ENCODE results near the gene CRELD2.

CRELD2 gene

DNA sequence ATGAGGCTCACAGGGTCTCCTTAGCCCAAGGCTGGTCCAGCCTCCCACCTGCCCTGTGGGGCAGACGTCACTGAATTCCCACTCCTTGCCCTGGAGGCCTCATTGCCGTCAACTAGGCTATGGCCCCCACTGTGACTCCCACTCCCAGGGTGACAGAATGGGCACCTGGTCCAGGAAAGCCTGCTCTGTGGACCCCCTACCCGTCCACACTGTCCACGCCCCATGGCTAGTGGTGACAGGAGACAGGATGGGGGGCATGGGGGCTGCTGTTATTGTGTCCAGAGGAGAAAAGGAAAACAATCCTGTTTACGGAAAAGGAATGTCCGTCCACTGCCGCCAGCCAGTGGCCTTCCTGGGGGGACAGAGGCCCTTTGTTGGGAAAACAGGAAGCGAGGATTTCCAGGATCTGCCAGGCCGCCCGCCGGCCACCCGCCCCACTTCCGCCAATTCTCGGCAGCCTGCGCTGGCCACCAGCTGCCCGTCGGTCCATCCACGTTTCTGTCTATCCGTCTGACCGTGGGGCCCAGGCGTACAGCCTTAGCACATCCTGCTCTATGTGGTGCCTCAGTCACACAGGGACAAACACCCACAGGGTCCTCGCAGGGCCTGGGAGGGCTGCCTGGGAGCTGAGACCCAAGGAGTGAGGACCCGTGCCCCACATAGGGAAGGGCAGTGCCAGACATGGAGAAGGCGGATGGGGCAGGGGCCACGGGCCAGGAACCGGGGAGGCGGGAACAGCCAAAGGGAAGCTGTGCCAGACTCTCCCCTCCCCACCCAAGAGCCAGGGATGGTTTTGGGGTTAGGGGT lies 19.5 kb downstream of the CRELD2 start:
- H2AFZ ChIP-seq (ENCODE audit: low read depth, low read length), result no peak overlapping the region
- DNase-seq (no peak), ATAC-seq (ENCODE audit: insufficient read depth, low read depth) (no peak)
- no peaks in the 10 kb centered on the region for H3K27me3 ChIP-seq (ENCODE audit: insufficient read depth, low read length, poor library complexity)
- no peak overlapping the region for H3K4me2 ChIP-seq (ENCODE audit: insufficient read depth, low read length)
- no peak overlapping the region for H3K9ac ChIP-seq (ENCODE audit: low read depth, low read length)
- H3K9me3 ChIP-seq (ENCODE audit: insufficient read depth, low read length, severe bottlenecking), result peaks cover 6% of the 10 kb centered on the region
- no peak for TF ChIP-seq EZH2 (IDR thresholded peaks at IDR 0.05; ENCODE audit: borderline replicate concordance, low read depth, low read length, severe bottlenecking)
- TF ChIP-seq, protein P1, sequence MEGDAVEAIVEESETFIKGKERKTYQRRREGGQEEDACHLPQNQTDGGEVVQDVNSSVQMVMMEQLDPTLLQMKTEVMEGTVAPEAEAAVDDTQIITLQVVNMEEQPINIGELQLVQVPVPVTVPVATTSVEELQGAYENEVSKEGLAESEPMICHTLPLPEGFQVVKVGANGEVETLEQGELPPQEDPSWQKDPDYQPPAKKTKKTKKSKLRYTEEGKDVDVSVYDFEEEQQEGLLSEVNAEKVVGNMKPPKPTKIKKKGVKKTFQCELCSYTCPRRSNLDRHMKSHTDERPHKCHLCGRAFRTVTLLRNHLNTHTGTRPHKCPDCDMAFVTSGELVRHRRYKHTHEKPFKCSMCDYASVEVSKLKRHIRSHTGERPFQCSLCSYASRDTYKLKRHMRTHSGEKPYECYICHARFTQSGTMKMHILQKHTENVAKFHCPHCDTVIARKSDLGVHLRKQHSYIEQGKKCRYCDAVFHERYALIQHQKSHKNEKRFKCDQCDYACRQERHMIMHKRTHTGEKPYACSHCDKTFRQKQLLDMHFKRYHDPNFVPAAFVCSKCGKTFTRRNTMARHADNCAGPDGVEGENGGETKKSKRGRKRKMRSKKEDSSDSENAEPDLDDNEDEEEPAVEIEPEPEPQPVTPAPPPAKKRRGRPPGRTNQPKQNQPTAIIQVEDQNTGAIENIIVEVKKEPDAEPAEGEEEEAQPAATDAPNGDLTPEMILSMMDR (IDR thresholded peaks at IDR 0.05; ENCODE audit: borderline replicate concordance, extremely low read depth, low read length, poor library complexity, severe bottlenecking), result no peak
- H3K27ac ChIP-seq (ENCODE audit: low read length), result no peak overlapping the region
- no peaks in the 10 kb centered on the region for H3K36me3 ChIP-seq (ENCODE audit: insufficient read depth, low read length)
- H3K4me1 ChIP-seq (ENCODE audit: insufficient read depth, low read length), result peaks cover 16% of the 10 kb centered on the region
- H3K4me3 ChIP-seq (ENCODE audit: low read depth in 1 of 2, low read length in 2 of 2), result no peak overlapping the region
- H3K79me2 ChIP-seq (ENCODE audit: insufficient read depth, low read length), result no peaks in the 10 kb centered on the region
- H4K20me1 ChIP-seq (ENCODE audit: insufficient read depth, low read length), result peaks cover 4% of the 10 kb centered on the region; the same call in 1 of the 2 replicates

DNA sequence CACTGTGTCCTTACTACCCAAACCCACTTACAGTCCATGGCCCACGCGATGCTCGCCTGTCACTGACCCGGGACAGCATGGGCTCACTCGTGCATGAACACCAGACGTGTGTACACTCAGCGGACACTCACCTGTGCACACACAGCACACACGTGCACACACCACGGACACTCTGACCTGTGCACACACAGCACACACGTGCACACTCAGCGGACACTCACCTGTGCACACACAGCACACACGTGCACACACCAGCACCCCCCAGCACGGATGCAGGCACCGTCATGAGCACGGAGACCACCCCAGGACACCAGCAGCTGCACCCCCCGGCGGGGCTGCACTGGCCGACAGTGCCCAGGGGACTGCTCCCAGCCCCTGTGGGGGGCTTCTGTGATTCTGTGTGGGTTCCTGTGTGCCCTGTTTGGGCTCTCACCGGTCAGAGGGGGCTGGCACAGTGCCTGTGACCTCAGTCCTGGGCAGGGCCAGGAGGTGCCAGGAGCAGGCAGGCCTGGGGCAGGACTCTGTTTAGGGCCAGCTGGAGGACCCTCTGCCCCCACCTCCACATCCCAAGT lies 20.2 kb downstream of the CRELD2 start:
- no peaks in the 10 kb centered on the region for H3K27me3 ChIP-seq (ENCODE audit: insufficient read depth, low read length, poor library complexity)
- ATAC-seq (ENCODE audit: insufficient read depth, low read depth) (no peak), DNase-seq (no peak)
- peaks cover 16% of the 10 kb centered on the region for H3K4me1 ChIP-seq (ENCODE audit: insufficient read depth, low read length)
- no peak overlapping the region for H3K4me3 ChIP-seq (ENCODE audit: low read depth in 1 of 2, low read length in 2 of 2)
- no peaks in the 10 kb centered on the region for H3K36me3 ChIP-seq (ENCODE audit: insufficient read depth, low read length)
- no peak overlapping the region for H2AFZ ChIP-seq (ENCODE audit: low read depth, low read length)
- H3K4me2 ChIP-seq (ENCODE audit: insufficient read depth, low read length), result no peak overlapping the region
- H4K20me1 ChIP-seq (ENCODE audit: insufficient read depth, low read length), result 0 out of 2 replicates have a peak, but pooled peaks cover 4% of the 10 kb centered on the region
- H3K79me2 ChIP-seq (ENCODE audit: insufficient read depth, low read length), result no peaks in the 10 kb centered on the region
- TF ChIP-seq EZH2 (IDR thresholded peaks at IDR 0.05; ENCODE audit: borderline replicate concordance, low read depth, low read length, severe bottlenecking), result no peak
- TF ChIP-seq, protein P1 (IDR thresholded peaks at IDR 0.05; ENCODE audit: borderline replicate concordance, extremely low read depth, low read length, poor library complexity, severe bottlenecking), result no peak
- H3K9ac ChIP-seq (ENCODE audit: low read depth, low read length), result no peak overlapping the region
- H3K9me3 ChIP-seq (ENCODE audit: insufficient read depth, low read length, severe bottlenecking), result peaks cover 6% of the 10 kb centered on the region
- H3K27ac ChIP-seq (ENCODE audit: low read length), result no peak overlapping the region

DNA sequence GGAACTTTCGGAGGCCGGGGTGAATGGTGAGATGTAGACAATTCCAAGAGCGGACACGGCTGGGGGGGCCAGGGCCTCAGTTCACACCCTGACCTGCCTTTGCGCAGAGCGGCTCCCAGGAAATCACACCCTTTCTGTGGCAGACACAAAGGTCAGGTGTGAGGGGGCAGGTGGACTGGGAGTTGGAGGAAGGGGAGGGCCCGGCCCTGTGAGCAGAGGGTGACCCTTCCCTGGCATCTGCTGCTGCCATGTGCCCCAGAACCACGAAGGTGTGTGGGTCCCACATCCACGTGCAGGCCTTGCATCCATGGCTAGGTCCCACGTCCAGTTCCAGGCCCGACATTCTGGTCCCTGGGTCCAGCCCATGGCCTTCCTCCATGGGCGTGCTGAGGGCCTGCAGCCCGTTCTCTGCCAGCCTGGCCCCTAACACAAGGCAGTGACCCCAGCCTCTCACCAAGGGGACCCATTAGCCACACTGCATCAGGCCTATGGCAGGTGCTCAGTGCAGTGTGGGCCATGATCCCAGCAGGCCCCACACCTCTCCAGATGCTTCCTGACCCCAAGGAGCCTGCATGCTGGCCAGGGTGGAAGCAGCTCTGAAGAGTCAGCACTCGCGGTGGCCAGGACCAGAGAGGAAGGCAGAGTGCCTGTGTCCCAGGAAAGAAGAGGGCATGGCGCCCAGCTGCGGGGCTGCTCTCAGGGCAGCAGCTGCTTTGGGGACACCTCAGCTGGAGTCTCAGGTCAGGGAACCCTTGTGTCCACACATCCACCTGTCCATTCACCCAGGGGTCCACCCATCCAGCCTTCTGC lies 23.3 kb downstream of the CRELD2 start:
- Histone ChIP-seq H2AFZ (ENCODE audit: low read depth, low read length) (no peak overlapping the region), H3K9ac (ENCODE audit: low read depth, low read length) (no peak overlapping the region), H3K27ac (ENCODE audit: low read length) (no peak overlapping the region), H4K20me1 (ENCODE audit: insufficient read depth, low read length) (peaks cover 4% of the 10 kb centered on the region; the same call in 1 of the 2 replicates), H3K79me2 (ENCODE audit: insufficient read depth, low read length) (no peaks in the 10 kb centered on the region), H3K4me3 (ENCODE audit: low read depth in 1 of 2, low read length in 2 of 2) (no peak overlapping the region), H3K9me3 (ENCODE audit: insufficient read depth, low read length, severe bottlenecking) (peaks cover 6% of the 10 kb centered on the region), H3K4me2 (ENCODE audit: insufficient read depth, low read length) (no peak overlapping the region), H3K27me3 (ENCODE audit: insufficient read depth, low read length, poor library complexity) (no peaks in the 10 kb centered on the region), H3K36me3 (ENCODE audit: insufficient read depth, low read length) (no peaks in the 10 kb centered on the region), H3K4me1 (ENCODE audit: insufficient read depth, low read length) (peaks cover 4% of the 10 kb centered on the region)
- TF ChIP-seq, protein P1 (IDR thresholded peaks at IDR 0.05; ENCODE audit: borderline replicate concordance, extremely low read depth, low read length, poor library complexity, severe bottlenecking), result no peak
- TF ChIP-seq EZH2 (IDR thresholded peaks at IDR 0.05; ENCODE audit: borderline replicate concordance, low read depth, low read length, severe bottlenecking), result no peak
- no peak for DNase-seq
- no peak for ATAC-seq (ENCODE audit: insufficient read depth, low read depth)
